BE2C (cell line): ENCODE data around the gene SCO1.

ENCODE experiments used
- DNase-seq: peaks from one replicate; pipeline ENCODE4 v3.0.0-alpha.2; 2020
- H3K27me3 ChIP-seq: fragments of 250-450 bp; sonication (Bioruptor Pico); 2 replicates; pipeline ENCODE4 v1.5.1; 2020; ENCODE audit warnings: mild to moderate bottlenecking
- H3K36me3 ChIP-seq: fragments of 250-450 bp; sonication (Bioruptor Pico); 2 replicates; pipeline ENCODE4 v1.5.1; 2020; ENCODE audit warnings: mild to moderate bottlenecking
- H3K4me1 ChIP-seq: fragments of 250-450 bp; sonication (Bioruptor Pico); 2 replicates; pipeline ENCODE4 v1.5.1; 2020
- H3K4me3 ChIP-seq: 2 replicates; pipeline ENCODE4 v1.5.1; 2011; ENCODE audit warnings: low read depth, low read length
- H3K9me3 ChIP-seq: fragments of 250-450 bp; sonication (Bioruptor Pico); 2 replicates; pipeline ENCODE4 v1.5.1; 2020
- CTCF ChIP-seq: IDR thresholded peaks from 2 replicates; pipeline ENCODE4 v1.5.1; 2012; ENCODE audit warnings: mild to moderate bottlenecking, low read depth, low read length

The SCO1 gene

DNA sequence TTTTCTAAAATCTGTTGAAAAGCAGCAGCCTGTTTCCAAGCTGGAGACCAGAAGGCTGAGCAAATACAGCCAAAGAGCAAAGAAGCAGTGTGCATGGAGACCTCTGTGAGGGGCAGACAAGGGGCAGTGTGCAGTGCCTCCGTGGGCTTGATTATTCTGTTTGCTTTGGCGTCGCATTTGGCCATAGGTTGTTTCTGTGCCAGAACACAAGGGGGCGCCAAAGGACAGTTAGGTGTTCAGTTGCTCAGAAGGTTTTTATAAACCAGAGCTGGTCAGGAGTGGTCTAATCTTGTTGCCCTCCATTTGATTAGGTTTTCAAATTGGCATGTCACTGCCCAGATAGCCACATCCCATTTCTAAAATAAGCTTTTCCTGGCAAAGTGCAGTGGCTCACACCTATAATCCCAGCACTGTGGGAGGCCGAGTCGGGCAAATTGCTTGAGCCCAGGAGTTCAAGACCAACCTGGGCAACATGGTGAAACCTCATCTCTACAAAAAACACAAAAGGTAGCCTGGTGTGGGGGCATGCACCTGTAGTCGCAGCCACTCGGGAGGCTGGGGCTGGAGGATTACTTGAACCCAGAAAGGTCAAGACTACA, 50.8 kb downstream of the SCO1 start:
- no peak overlapping the region for H3K4me3 ChIP-seq
- no peaks in the 10 kb centered on the region for H3K4me1 ChIP-seq
- H3K9me3 ChIP-seq: no peaks in the 10 kb centered on the region
- no peaks in the 10 kb centered on the region for H3K27me3 ChIP-seq
- no peaks in the 10 kb centered on the region for H3K36me3 ChIP-seq
- DNase-seq: peak; percentile 58
- TF ChIP-seq CTCF: peak; percentile 75

DNA sequence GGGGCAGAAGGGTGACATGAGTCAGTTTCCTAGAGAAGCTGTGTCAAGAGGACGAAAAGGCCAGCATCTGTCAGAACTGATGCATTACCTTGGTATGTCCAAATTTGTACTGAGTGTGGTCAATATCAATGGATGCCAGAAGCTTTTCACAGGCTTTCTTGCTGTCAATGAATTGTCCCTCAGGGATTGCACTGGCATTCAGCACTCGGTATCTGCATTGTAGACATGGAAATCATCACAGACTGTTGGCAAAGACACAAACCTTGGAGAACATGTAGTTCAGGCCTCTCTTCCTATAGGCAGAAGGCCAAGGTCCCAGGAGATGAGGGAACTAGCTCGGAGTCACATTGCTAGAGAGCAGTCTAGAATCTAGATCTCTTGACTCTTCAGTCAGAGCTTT, 56.9 kb downstream of the SCO1 start:
- TF ChIP-seq CTCF: no peak
- Histone ChIP-seq H3K4me1 (no peaks in the 10 kb centered on the region), H3K36me3 (no peaks in the 10 kb centered on the region), H3K9me3 (no peaks in the 10 kb centered on the region), H3K4me3 (no peak overlapping the region), H3K27me3 (no peaks in the 10 kb centered on the region)
- no peak for DNase-seq

DNA sequence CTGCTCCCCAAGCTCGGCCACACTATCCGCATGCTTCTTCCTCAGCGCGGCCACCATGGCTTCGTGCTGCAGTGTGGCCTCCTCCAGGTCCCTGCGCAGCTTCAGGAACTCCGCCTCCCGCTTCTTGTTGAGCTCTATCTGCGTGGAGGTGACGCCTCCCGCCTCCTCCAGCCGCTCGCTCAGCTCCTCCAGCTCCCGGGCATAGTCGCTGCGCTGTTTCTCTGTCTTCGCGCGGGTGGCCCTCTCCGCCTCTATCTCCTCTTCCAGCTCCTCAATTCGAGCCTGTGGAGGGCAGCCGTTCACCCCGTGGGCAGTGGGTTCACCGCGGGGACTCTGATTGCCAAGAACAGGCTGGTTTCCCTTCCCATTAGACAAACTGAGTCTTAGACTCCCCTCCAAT, 59.2 kb downstream of the SCO1 start:
- H3K4me3 ChIP-seq: no peak overlapping the region
- no peaks in the 10 kb centered on the region for H3K4me1 ChIP-seq
- H3K9me3 ChIP-seq: no peaks in the 10 kb centered on the region
- no peaks in the 10 kb centered on the region for H3K36me3 ChIP-seq
- DNase-seq: no peak
- TF ChIP-seq CTCF: no peak
- no peaks in the 10 kb centered on the region for H3K27me3 ChIP-seq

- no peak for DNase-seq
- Histone ChIP-seq H3K4me1 (no peaks in the 10 kb centered on the region), H3K4me3 (no peak overlapping the region), H3K9me3 (no peaks in the 10 kb centered on the region), H3K27me3 (no peaks in the 10 kb centered on the region), H3K36me3 (no peaks in the 10 kb centered on the region)
- TF ChIP-seq CTCF: no peak
These were observed 62.0 kb downstream of the SCO1 start for GRCh38 chr17:10635290-10635689.

GRCh38 chr17:10633738-10634379, 63.5 kb downstream of the SCO1 start:
- no peak for TF ChIP-seq CTCF
- no peaks in the 10 kb centered on the region for H3K9me3 ChIP-seq
- DNase-seq: no peak
- H3K4me3 ChIP-seq: no peak overlapping the region
- H3K27me3 ChIP-seq: no peaks in the 10 kb centered on the region
- no peaks in the 10 kb centered on the region for H3K4me1 ChIP-seq
- no peaks in the 10 kb centered on the region for H3K36me3 ChIP-seq

- no peak for DNase-seq
- Histone ChIP-seq H3K4me1 (no peaks in the 10 kb centered on the region), H3K4me3 (no peak overlapping the region), H3K36me3 (no peaks in the 10 kb centered on the region), H3K9me3 (no peaks in the 10 kb centered on the region), H3K27me3 (no peaks in the 10 kb centered on the region)
- no peak for TF ChIP-seq CTCF
These were observed 65.6 kb downstream of the SCO1 start for GRCh38 chr17:10631701-10632100.
